Heart left ventricle (tissue), 13 donors: ENCODE data around the gene ZBTB38.

ENCODE experiments used
- CTCF ChIP-seq, 12 donors: fragments of 200-600 bp; sonication (generic) in 4 of 12; IDR thresholded peaks; one replicate each; pipeline versions ENCODE4 v1.5.0 to v1.8.0; 2018 to 2022; ENCODE audit warnings: antibody characterized with exemption in 12 of 12, mild to moderate bottlenecking in 5 of 12
- POLR2A ChIP-seq, 2 donors: fragments of 450-650 bp; IDR thresholded peaks; one replicate each; pipeline ENCODE4 v1.6.1; 2017; ENCODE audit warnings: antibody characterized with exemption in 2 of 2, mild to moderate bottlenecking in 2 of 2, moderate library complexity in 2 of 2
- donor health status: ischemic (EF 13 %, LVEDD 7.1; RV severe dilation, severe dysfunction).
- donor health status: DM: no; HTN: yes; CAD: no.
- donor health status: DM: no; HTN: no; CAD: no.
- donor health status: ischemic (EF 25% LVEDD 6.9; RV normal size, moderate dysfunction).
- donor health status: ischemic (EF 25% LVEDD 5.7; RV mildly dilated, moderate dysfunction).
- donor health status: ischemic (EF 35%, LVEDD 5.7; RV mildly dilated, moderate dysfunction).
- donor health status: nonischemic (EF 11% LVEDD 7.7; RV severe dilation, severe dysfunction).
- donor health status: DM: yes; HTN: yes; CAD: no.
- donor health status: PGD.
- donor health status: ischemic (EF 29% LVEDD 5.4; RV normal size, mild dysfunction).
- donor health status: nonischemic (EF 23%, LVEDD 6.1; RV moderate dilation, normal function).

- no peak for TF ChIP-seq CTCF (IDR thresholded peaks at IDR 0.05)
- no peak for TF ChIP-seq POLR2A (IDR thresholded peaks at IDR 0.05)
Observed at GRCh38 chr3:141391298-141391990, 23.1 kb downstream of the ZBTB38 start.
